Neural cell (in vitro differentiated cells): ENCODE measurements around the gene SLC2A1. TPM values are rescaled to one million over a fixed set of nuclear protein-coding genes. Genes with fewer than 3 reads are reported as not detected.

Experiments used
- H2AFZ ChIP-seq: fragments of 200-600, 300-800 bp; sonication (generic), shearing (Covaris generic); 2 replicates; pipeline ENCODE4 v1.6.0; 2014; ENCODE audit warnings: low read depth, mild to moderate bottlenecking, antibody characterized with exemption, low read length, moderate library complexity
- H3F3A ChIP-seq: fragments of 200-600 bp; shearing (Covaris generic); 2 replicates; pipeline ENCODE4 v1.6.1; 2016; ENCODE audit warnings: mild to moderate bottlenecking, moderate library complexity, mixed read lengths, antibody characterized with exemption, low read length; ENCODE audit not compliant: insufficient read depth, poor library complexity, severe bottlenecking
- H3K27ac ChIP-seq: fragments of 200-600, 300-800 bp; sonication (generic), shearing (Covaris generic); 2 replicates; pipeline ENCODE4 v1.5.1; 2014; ENCODE audit warnings: mild to moderate bottlenecking, low read length, moderate library complexity
- H3K27me3 ChIP-seq: fragments of 300-800, 200-600 bp; sonication (generic), shearing (Covaris generic); 2 replicates; pipeline ENCODE4 v1.6.0; 2014; ENCODE audit warnings: mild to moderate bottlenecking, low read depth, low read length, moderate library complexity; ENCODE audit not compliant: insufficient read depth
- H3K36me3 ChIP-seq: fragments of 300-800, 200-600 bp; sonication (generic), shearing (Covaris generic); 2 replicates; pipeline ENCODE4 v1.5.1; 2014; ENCODE audit warnings: mild to moderate bottlenecking, antibody characterized with exemption, low read length, moderate library complexity; ENCODE audit not compliant: insufficient read depth
- H3K4me2 ChIP-seq: fragments of 300-800, 200-600 bp; sonication (generic), shearing (Covaris generic); 2 replicates; pipeline ENCODE4 v1.6.0; 2014; ENCODE audit warnings: mild to moderate bottlenecking, low read length
- H3K4me3 ChIP-seq: fragments of 300-800, 200-600 bp; sonication (generic), shearing (Covaris generic); 2 replicates; pipeline ENCODE4 v1.5.1; 2014; ENCODE audit warnings: mild to moderate bottlenecking, low read length, moderate library complexity
- H3K79me2 ChIP-seq: fragments of 200-600 bp; shearing (Covaris generic); replicated peaks from 2 replicates; pipeline ENCODE4 v1.6.0; 2014; ENCODE audit warnings: mild to moderate bottlenecking, low read length, moderate library complexity; ENCODE audit not compliant: insufficient read depth
- H3K9ac ChIP-seq: fragments of 300-800, 200-600 bp; sonication (generic), shearing (Covaris generic); 2 replicates; pipeline ENCODE4 v1.6.1; 2016; ENCODE audit warnings: mild to moderate bottlenecking, low read length, mixed read lengths
- H3K9me2 ChIP-seq: fragments of 200-600 bp; shearing (Covaris generic); 2 replicates; pipeline ENCODE4 v1.6.1; 2016; ENCODE audit warnings: mild to moderate bottlenecking, low read length, mixed read lengths; ENCODE audit not compliant: insufficient read depth
- H3K9me3 ChIP-seq: fragments of 200-600, 300-800 bp; sonication (generic), shearing (Covaris generic); 2 replicates; pipeline ENCODE4 v1.6.1; 2016; ENCODE audit warnings: mild to moderate bottlenecking, mixed run types, low read length, moderate library complexity, mixed read lengths
- H4K20me1 ChIP-seq: fragments of 200-600 bp; shearing (Covaris generic); 2 replicates; pipeline ENCODE4 v1.6.1; 2016; ENCODE audit warnings: mild to moderate bottlenecking, mixed run types; ENCODE audit not compliant: insufficient read depth
- CTCF ChIP-seq: fragments of 450-650 bp; IDR thresholded peaks from 2 replicates; pipeline ENCODE4 v1.5.1; 2014; ENCODE audit warnings: antibody characterized with exemption, mild to moderate bottlenecking, moderate library complexity; ENCODE audit not compliant: poor library complexity, severe bottlenecking
- EZH2 ChIP-seq: fragments of 200-600, 300-800 bp; shearing (Covaris generic), sonication (generic); IDR thresholded peaks from 2 replicates; pipeline ENCODE4 v1.6.1; 2014; ENCODE audit warnings: antibody characterized with exemption, low read length, borderline replicate concordance, mild to moderate bottlenecking; ENCODE audit not compliant: insufficient read depth, poor library complexity, severe bottlenecking
- MXI1 ChIP-seq: fragments of 450-650 bp; conservative IDR thresholded peaks from 2 replicates; pipeline ENCODE4 v1.6.1; 2014; ENCODE audit warnings: antibody characterized with exemption, mild to moderate bottlenecking; ENCODE audit not compliant: poor library complexity, severe bottlenecking
- POLR2AphosphoS5 ChIP-seq: IDR thresholded peaks from 2 replicates; pipeline ENCODE4 v1.6.1; 2012
- RAD21 ChIP-seq: fragments of 450-650 bp; conservative IDR thresholded peaks from 2 replicates; pipeline ENCODE4 v1.6.1; 2014; ENCODE audit warnings: antibody characterized with exemption, mild to moderate bottlenecking, moderate library complexity
- REST ChIP-seq: IDR thresholded peaks from 2 replicates; pipeline ENCODE4 v1.6.1; 2012; ENCODE audit warnings: borderline replicate concordance
- SMC3 ChIP-seq: fragments of 450-650 bp; conservative IDR thresholded peaks from 2 replicates; pipeline ENCODE4 v1.6.1; 2014; ENCODE audit warnings: antibody characterized with exemption, mild to moderate bottlenecking, moderate library complexity; ENCODE audit not compliant: poor library complexity
- TAF1 ChIP-seq: IDR thresholded peaks from 2 replicates; pipeline ENCODE4 v1.6.1; 2012; ENCODE audit warnings: low read depth
- polyA plus RNA-seq: library from polyadenylated mRNA; depleted of rRNA; stranded (reverse); fragments of >200 nt; gene quantifications from 2 replicates; pipeline ENCODE4 v1.2.3, GENCODE V29; 2014

The SLC2A1 gene
- polyA plus RNA-seq, 1 donor from 2014 or later = 39.4 TPM

DNA sequence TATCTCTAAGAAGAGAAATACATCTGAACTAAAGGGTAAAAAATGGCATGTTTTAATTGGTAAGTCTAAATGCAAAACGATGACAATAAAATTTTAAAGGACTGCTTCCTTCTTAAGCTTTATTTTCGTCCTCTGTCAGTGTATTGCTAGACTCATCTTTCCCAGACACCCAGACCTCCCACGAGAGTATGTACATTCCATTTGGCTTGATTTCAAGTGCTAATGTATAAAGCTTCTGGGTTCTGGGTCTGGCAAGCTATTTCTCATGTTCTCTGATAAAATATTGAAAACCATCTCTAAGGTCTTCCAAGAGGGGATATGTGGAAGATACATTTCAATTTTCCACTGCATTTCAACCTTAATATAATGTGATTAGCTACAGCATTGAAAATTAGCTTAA lies 24.6 kb upstream of the SLC2A1 start:
- H3K27ac ChIP-seq = no peak overlapping the region

DNA sequence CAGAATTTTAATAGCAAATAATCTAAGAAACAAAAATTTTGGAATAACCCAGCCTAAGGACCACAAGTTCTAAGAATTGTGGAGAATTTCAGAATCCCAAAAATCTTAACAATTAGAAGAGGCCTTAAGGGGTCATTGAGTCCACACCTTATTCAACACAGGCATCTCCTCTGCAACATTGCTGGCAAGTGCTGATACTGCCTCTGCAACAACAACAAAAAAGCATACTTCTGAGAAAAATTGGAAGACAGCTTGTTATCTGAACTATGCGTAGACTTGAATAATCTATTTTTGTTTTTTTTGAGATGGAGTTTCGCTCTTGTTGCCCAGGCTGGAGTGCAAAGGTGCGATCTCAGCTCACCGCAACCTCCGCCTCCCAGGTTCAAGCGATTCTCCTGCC lies 24.0 kb upstream of the SLC2A1 start:
- Histone ChIP-seq H3K27me3 (no peaks in the 10 kb centered on the region), H3K9me3 (no peaks in the 10 kb centered on the region), H3F3A (no peaks in the 10 kb centered on the region), H3K27ac (no peak overlapping the region), H3K9ac (no peak overlapping the region), H3K36me3 (no peaks in the 10 kb centered on the region), H2AFZ (no peak overlapping the region), H4K20me1 (no peaks in the 10 kb centered on the region), H3K4me2 (no peak overlapping the region), H3K79me2 (no peaks in the 10 kb centered on the region), H3K4me3 (no peak overlapping the region), H3K9me2 (no peaks in the 10 kb centered on the region)
- TF ChIP-seq RAD21 (no peak), EZH2 (no peak), REST (no peak), POLR2AphosphoS5 (no peak), MXI1 (no peak), CTCF (no peak), SMC3 (no peak)

More for the DNA sequence above, 24.6 kb upstream of the SLC2A1 start:
- H3K4me2 ChIP-seq = no peak overlapping the region
- no peak for TF ChIP-seq SMC3
- TF ChIP-seq MXI1 = no peak
- TF ChIP-seq CTCF = no peak
- TF ChIP-seq EZH2 = no peak
- TF ChIP-seq RAD21 = no peak
- TF ChIP-seq TAF1 = no peak
- no peaks in the 10 kb centered on the region for H3K36me3 ChIP-seq
- H3K9me3 ChIP-seq = no peaks in the 10 kb centered on the region
- H3K79me2 ChIP-seq = no peaks in the 10 kb centered on the region
- H2AFZ ChIP-seq = no peak overlapping the region
- no peaks in the 10 kb centered on the region for H3F3A ChIP-seq
- no peaks in the 10 kb centered on the region for H4K20me1 ChIP-seq
- H3K9ac ChIP-seq = no peak overlapping the region
- H3K4me3 ChIP-seq = no peak overlapping the region
- H3K27me3 ChIP-seq = no peaks in the 10 kb centered on the region
- H3K9me2 ChIP-seq = no peaks in the 10 kb centered on the region
